A549 treated with AZD9567 at 1 μM for 4 hours (cell line): ENCODE data around the gene PLEK2. TPM values are rescaled to one million over a fixed set of nuclear protein-coding genes. Genes with fewer than 3 reads are reported as not detected.

ENCODE experiments used
- total RNA-seq: library from RNA; stranded (reverse); fragments of 200-300 nt; extraction: Qiagen RNA extraction; gene quantifications from 5 replicates; pipeline ENCODE4 v1.2.3, GENCODE V29; 2022; ENCODE audit not compliant: insufficient read depth

Gene PLEK2, protein sequence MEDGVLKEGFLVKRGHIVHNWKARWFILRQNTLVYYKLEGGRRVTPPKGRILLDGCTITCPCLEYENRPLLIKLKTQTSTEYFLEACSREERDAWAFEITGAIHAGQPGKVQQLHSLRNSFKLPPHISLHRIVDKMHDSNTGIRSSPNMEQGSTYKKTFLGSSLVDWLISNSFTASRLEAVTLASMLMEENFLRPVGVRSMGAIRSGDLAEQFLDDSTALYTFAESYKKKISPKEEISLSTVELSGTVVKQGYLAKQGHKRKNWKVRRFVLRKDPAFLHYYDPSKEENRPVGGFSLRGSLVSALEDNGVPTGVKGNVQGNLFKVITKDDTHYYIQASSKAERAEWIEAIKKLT
- 13.6 to 18.0 TPM (median 16.2 TPM) in 5 replicates for total RNA-seq

DNA sequence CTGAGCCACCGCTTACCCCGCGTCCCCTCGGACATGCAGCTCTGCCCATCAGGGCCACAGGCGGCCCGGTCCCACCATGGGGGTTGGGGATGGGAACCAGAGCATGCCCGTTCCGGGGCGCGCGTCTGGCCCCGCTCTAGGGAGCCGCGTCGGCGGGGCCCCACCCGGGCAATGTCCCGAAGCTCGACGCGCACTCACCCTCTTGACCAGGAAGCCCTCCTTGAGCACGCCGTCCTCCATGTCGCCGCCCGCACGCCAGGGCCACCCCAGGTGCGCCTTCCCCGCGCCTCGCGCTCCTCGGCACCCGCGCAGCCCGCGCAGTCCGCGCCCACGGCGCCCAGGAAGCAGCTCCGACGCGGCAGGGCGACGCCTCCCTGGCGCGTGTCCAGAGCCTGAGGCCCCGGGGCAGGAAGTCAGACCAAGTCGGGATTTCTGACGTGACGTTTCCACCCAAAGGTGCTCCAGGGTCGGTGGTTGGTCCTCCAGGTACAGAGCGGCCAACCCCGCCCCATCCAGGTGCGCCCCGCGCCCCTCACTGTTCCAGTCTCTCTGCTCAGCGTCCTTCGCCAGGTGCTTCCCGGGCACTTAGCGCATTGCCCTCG, at the start of gene PLEK2:
Gene PLEK2, minus strand, starts transcription at position 346 of the 602 bp plus-strand sequence. Its CDS starts 106 bp downstream, at position 240.

DNA sequence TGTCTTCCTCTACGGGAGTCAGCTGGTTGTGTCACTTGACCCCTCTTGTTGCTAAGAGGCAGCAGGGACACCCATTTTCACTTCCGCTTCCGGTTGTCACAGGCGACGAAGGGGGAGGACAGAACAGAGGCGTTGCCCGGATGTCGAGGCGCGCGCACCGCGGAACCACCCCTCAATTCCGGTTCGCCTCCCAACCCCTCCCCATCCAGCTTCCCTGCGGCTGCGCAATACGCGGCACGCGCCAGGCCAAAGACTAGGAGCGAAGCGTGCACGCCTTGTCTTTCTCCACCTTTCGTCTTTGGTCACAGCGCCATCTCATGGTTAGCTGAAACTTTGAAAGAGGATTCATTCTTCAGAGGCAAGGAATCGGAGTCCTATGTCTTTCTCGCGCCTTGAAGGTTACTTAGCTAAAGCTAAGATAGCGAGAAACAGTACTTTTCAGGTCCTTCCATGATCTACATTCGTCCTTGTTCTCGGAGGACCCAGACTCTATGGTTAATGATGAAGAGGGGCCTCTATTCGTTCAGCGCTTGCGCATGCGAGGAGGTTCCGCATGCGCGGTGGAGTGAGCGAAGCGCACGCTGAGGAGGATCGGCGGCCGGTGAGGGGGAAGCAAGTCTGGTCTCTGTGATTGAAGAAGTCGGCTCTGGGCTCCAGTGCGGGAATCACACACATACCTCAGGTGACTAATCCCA, 52.0 kb downstream of the PLEK2 start, which contains the start of the genes ATP6V1D and EIF2S1:
Gene ATP6V1D, minus strand, starts transcription at position 30 of the 695 bp plus-strand sequence. CDS start 106 bp downstream, outside the sequence.
Gene EIF2S1, plus strand, starts transcription at position 554 of the 695 bp plus-strand sequence. CDS start 4,440 bp downstream, outside the sequence.

Other genes starting within 250 kb of the PLEK2 start
- gene GARIN2, start 222.7 kb downstream of the PLEK2 start, total RNA-seq: 0.06 to 0.13 TPM (median 0.10 TPM) in 3 of 5 replicates, not detected in the others
- 13.3 to 16.5 TPM (median 15.1 TPM) in 5 replicates for gene PALS1, start 170.7 kb downstream of the PLEK2 start, total RNA-seq
- gene ATP6V1D, start 52.4 kb downstream of the PLEK2 start, total RNA-seq: 61.5 to 75.1 TPM (median 70.3 TPM) in 5 replicates
- 216 to 491 TPM (median 232 TPM) in 5 replicates for gene EIF2S1, start 51.8 kb downstream of the PLEK2 start, total RNA-seq
- 0.14 to 0.22 TPM (median 0.17 TPM) in 4 of 5 replicates, not detected in the other for gene TMEM229B, start 76.6 kb upstream of the PLEK2 start, total RNA-seq
- gene PLEKHH1, start 121.1 kb upstream of the PLEK2 start, total RNA-seq: 3.3 to 4.3 TPM (median 3.6 TPM) in 5 replicates
- 17.5 to 23.3 TPM (median 23.0 TPM) in 5 replicates for gene PIGH, start 188.1 kb upstream of the PLEK2 start, total RNA-seq
- 1.4 to 3.9 TPM (median 2.2 TPM) in 5 replicates for gene ARG2, start 207.8 kb upstream of the PLEK2 start, total RNA-seq